Neural crest cell (in vitro differentiated cells): ENCODE results near the gene MRGPRE. TPM values are rescaled to one million over a fixed set of nuclear protein-coding genes. Genes with fewer than 3 reads are reported as not detected.

ENCODE experiments used
- DNase-seq: peaks from one replicate; pipeline ENCODE4 v3.0.0; 2021; ENCODE audit warnings: low read depth, mixed read lengths, low spot score
- H3K27ac Mint-ChIP-seq: one replicate; pipeline ENCODE4 v1.8.0; 2021; ENCODE audit warnings: mild to moderate bottlenecking, mixed read lengths; ENCODE audit not compliant: unreplicated experiment
- H3K27me3 Mint-ChIP-seq: 2 replicates; pipeline ENCODE4 v1.8.0; 2021; ENCODE audit warnings: low read depth, mild to moderate bottlenecking, mixed read lengths
- H3K36me3 Mint-ChIP-seq: 2 replicates; pipeline ENCODE4 v1.8.0; 2021; ENCODE audit warnings: low read depth, mild to moderate bottlenecking, mixed read lengths
- H3K4me1 Mint-ChIP-seq: 2 replicates; pipeline ENCODE4 v1.8.0; 2021; ENCODE audit warnings: mixed read lengths
- H3K4me3 Mint-ChIP-seq: one replicate; pipeline ENCODE4 v1.8.0; 2021; ENCODE audit warnings: mild to moderate bottlenecking, mixed read lengths
- H3K9me3 Mint-ChIP-seq: 2 replicates; pipeline ENCODE4 v1.8.0; 2021; ENCODE audit warnings: mixed read lengths
- total RNA-seq: library from RNA; stranded (reverse); gene quantifications from 2 replicates; pipeline ENCODE4 v1.2.1, GENCODE V29; 2021
- TF ChIP-seq, protein P1 (sequence below): fragments of 200-600 bp; sonication (generic); conservative IDR thresholded peaks from 2 replicates; pipeline ENCODE4 v1.5.0; 2021; ENCODE audit warnings: antibody characterized with exemption, mild to moderate bottlenecking

Gene MRGPRE
- total RNA-seq, 1 donor from 2014 or later, result not detected

DNA sequence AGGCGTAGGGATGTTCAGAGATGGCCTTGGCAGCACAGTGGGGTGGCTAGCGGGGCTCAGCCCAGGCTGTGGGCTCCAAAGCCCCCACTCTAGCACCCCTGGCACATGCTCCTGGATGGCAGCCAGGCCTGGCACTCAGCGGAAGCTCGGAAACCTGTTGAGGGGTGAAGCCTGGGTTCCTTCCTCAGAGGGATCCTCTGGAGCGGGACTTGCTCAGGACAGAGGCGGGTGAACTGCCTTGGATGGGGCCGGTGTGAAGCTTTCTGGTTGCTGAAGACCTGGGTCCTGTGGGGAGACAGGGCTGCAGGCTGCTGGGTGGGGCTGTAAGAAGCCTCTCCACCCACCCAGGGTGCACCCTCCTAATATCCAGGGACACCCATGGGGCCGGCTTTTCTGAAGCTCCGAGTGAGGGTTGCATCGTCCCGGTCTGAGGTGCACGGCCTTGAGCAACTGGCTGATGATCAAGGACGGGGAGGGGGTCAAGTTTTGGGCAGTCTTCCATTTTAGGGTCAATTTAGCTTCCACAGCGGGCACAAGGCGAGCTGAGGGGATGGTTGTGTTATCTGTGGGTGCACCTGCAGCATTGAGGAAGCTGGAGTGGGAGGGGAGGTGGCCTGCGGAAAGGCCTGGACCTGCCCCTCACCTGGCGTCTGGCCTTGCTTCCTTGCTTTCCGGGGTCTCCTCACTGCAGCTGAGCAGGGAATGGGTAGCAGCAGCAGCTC, 5.2 kb downstream of the MRGPRE start:
- no peak for DNase-seq
- TF ChIP-seq, protein P1, sequence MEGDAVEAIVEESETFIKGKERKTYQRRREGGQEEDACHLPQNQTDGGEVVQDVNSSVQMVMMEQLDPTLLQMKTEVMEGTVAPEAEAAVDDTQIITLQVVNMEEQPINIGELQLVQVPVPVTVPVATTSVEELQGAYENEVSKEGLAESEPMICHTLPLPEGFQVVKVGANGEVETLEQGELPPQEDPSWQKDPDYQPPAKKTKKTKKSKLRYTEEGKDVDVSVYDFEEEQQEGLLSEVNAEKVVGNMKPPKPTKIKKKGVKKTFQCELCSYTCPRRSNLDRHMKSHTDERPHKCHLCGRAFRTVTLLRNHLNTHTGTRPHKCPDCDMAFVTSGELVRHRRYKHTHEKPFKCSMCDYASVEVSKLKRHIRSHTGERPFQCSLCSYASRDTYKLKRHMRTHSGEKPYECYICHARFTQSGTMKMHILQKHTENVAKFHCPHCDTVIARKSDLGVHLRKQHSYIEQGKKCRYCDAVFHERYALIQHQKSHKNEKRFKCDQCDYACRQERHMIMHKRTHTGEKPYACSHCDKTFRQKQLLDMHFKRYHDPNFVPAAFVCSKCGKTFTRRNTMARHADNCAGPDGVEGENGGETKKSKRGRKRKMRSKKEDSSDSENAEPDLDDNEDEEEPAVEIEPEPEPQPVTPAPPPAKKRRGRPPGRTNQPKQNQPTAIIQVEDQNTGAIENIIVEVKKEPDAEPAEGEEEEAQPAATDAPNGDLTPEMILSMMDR, result no peak
- Mint-ChIP-seq H3K27ac (no peak overlapping the region), H3K27me3 (no peaks in the 10 kb centered on the region), H3K4me1 (peaks cover 5% of the 10 kb centered on the region), H3K9me3 (no peaks in the 10 kb centered on the region), H3K4me3 (no peak overlapping the region), H3K36me3 (no peaks in the 10 kb centered on the region)

DNA sequence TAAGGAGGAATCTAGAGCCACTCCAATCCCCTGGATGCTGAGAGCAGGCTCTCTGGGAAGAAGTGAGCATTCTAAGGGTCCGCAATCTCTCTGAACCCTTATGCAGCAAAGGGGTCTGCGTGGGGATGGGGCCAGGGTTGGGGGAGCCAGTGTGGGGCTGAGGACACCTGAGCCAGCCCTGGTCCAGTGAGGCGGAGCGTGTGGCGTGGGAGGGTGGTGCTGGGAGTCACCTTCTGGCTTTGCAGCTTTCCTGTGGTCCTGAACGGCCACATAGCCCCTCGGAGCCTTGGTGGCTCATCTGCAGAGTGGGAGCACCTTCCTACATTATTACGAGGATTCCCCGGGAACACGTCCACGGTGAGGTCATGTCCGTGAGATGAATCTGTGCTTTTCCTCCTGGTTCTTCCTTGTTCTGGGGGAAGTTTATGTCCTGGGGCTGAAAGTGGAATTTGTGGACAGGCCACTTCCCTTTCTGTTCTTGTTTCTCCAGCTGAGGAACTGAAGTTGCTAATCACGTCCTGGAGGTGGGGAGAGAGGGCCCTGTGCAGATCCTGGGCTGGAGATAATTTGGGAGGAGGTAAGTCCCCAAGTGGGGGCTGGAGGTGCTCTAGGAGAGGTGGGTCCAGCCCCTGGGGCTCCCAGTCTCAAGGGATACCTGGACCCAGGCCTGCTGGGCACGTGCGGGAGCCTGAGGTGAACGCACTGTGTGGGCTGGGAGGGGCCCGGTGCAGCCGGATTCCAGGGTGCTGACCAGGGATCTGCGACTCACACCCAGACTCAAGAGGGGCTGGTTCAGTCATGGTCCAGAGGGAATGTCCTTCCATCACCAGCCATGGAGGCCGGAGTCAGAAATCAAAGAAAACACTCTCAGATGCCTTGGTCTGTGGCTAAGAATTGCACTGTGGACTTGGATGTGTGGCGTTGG, 6.1 kb downstream of the MRGPRE start:
- Mint-ChIP-seq H3K27ac (no peak overlapping the region), H3K36me3 (no peaks in the 10 kb centered on the region), H3K4me3 (no peak overlapping the region), H3K9me3 (no peaks in the 10 kb centered on the region), H3K27me3 (no peaks in the 10 kb centered on the region), H3K4me1 (peaks cover 5% of the 10 kb centered on the region)
- no peak for DNase-seq
- TF ChIP-seq, protein P1, result no peak

DNA sequence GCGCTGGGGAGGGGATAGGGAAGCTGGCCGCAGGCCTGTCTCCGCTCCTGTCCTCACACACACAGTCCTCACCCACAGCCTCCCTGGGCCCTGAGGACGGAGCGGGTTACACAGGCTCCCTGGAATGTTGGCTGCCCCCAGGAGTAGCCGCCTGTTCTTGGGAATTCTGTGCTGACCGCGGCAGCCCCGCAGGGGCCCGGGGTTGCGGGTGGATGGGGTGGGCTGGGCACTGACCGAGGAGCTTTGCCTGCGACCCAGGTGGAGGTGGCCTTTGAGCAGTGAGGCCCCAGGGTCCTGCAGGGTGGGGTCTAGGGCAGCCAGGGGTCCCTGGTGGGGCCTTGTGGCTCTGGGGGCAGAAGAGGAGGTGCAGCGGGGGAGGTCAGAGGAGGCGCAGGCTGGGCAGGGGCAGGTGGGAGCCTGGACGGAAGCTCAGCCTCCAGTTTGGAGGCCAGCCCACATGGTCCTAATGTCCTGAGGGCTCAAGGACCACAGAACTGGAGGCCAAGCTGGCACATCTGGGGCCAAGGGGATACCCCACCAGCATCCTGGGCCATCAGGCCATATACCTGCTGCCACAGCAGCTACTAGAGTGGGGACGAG, 7.0 kb downstream of the MRGPRE start:
- Mint-ChIP-seq H3K27ac (no peak overlapping the region), H3K9me3 (no peaks in the 10 kb centered on the region), H3K4me3 (no peak overlapping the region), H3K27me3 (no peaks in the 10 kb centered on the region), H3K4me1 (peaks cover 5% of the 10 kb centered on the region), H3K36me3 (no peaks in the 10 kb centered on the region)
- DNase-seq, result no peak
- TF ChIP-seq, protein P1, result no peak

DNA sequence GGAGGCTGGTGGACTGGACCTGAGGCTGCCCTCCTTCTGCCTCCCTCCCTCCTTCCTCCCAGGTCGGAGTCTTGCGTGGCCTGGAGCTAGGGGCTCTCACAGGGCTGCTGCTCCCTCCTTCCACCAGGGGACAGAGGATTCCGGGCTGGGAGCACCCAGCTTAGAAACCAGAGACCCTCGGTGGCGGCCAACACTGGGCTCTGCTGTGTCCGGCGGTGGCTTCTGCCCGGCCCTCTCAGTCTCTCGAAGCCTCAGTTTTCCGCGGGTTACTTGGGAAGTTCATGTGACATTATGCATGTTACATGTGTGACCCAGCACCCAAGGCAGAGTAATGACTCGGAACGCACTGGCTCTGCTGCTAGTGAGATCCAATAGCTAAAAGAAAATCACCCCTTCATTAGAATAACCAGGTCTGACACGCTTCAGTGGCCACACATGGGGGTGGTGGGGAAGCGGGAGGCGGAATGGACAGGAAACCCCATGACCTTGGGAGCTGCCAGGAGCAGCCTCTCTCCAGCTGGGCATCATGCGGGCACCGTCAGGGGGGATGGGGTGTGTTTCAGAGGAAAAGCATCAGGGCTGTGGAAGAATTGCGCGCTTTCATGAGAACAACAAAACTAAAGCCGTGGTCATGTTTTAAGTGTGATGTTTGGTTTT, 7.7 kb downstream of the MRGPRE start:
- H3K9me3 Mint-ChIP-seq, result no peaks in the 10 kb centered on the region
- peak overlapping the region; percentile 27 for H3K27ac Mint-ChIP-seq
- no peaks in the 10 kb centered on the region for H3K36me3 Mint-ChIP-seq
- no peak for DNase-seq
- H3K4me3 Mint-ChIP-seq, result no peak overlapping the region
- H3K27me3 Mint-ChIP-seq, result peaks cover 3% of the 10 kb centered on the region
- peaks cover 5% of the 10 kb centered on the region for H3K4me1 Mint-ChIP-seq
- TF ChIP-seq, protein P1, result no peak

DNA sequence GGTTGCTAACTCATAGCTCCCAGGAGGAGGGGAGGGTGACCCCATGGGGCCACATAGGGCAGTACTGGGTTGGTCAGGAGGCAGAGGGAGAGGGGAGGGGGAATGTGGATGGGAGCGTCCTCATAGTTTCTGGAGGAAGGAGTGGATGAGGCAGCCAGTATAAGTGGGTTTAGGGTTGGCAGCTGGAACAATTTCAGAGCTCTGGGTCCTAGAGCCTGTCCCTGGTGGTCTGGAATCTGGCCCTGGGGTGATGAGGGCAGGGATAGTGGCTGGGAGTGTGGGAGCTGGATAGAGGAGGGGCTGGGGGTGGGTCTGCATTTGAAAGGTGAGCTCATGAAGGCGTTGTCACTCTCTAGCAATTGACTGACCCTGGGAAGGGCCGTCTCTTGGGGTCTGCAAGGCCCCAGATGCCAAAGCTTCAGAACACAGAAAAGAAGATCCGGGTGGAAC, 8.3 kb downstream of the MRGPRE start:
- DNase-seq, result no peak
- peaks cover 4% of the 10 kb centered on the region for H3K27me3 Mint-ChIP-seq
- H3K36me3 Mint-ChIP-seq, result no peaks in the 10 kb centered on the region
- H3K27ac Mint-ChIP-seq, result peak overlapping the region; percentile 35
- H3K4me3 Mint-ChIP-seq, result no peak overlapping the region
- no peaks in the 10 kb centered on the region for H3K9me3 Mint-ChIP-seq
- peaks cover 5% of the 10 kb centered on the region for H3K4me1 Mint-ChIP-seq
- TF ChIP-seq, protein P1, result no peak
